Bronchial epithelial cell (primary cell): ENCODE results near the gene CDH7. TPM values are rescaled to one million over a fixed set of nuclear protein-coding genes. Genes with fewer than 3 reads are reported as not detected.

Experiments
- DNase-seq: peaks from one replicate; pipeline ENCODE4 v3.0.0-alpha.2; 2010; ENCODE audit warnings: low read depth
- FAIRE-seq: peaks from 2 replicates; lab custom pipeline; 2011; peaks lifted over from hg19 to GRCh38; lab: Jason Lieb, UNC
- H3K27me3 ChIP-seq: 2 replicates; pipeline ENCODE4 v1.5.1; 2011; ENCODE audit warnings: low read length; ENCODE audit not compliant: control insufficient read depth, insufficient read depth
- H3K36me3 ChIP-seq: 2 replicates; pipeline ENCODE4 v1.5.1; 2011; ENCODE audit warnings: low read length; ENCODE audit not compliant: control insufficient read depth, insufficient read depth
- H3K4me3 ChIP-seq: 2 replicates; pipeline ENCODE4 v1.5.1; 2011; ENCODE audit warnings: mild to moderate bottlenecking, low read depth, low read length, control low read depth
- CTCF ChIP-seq: IDR thresholded peaks from 2 replicates; pipeline ENCODE4 v1.5.1; 2011; ENCODE audit warnings: mild to moderate bottlenecking, moderate library complexity, low read length, control low read depth, inconsistent platforms; ENCODE audit not compliant: insufficient read depth, severe bottlenecking
- total RNA-seq: library from RNA; depleted of rRNA; stranded (reverse); fragments of >200 nt; gene quantifications from 2 replicates; pipeline ENCODE4 v1.2.1, GENCODE V29; 2014

Gene CDH7
- total RNA-seq: not detected in 2 replicates

GRCh38 chr18:65750389-65751154 lies at the start of gene CDH7:
Gene CDH7 (plus strand): TSS chr18:65751012. CDS start chr18:65762843, 11,831 bp downstream.
- FAIRE-seq: no peak
- Histone ChIP-seq H3K36me3 (no peaks in the 10 kb centered on the region), H3K4me3 (peak within 1 kb of the TSS; percentile 27), H3K27me3 (peaks cover 10% of the 10 kb centered on the region)
- no peak for DNase-seq
- TF ChIP-seq CTCF: no peak

- no peak for DNase-seq
- Histone ChIP-seq H3K27me3 (no peaks in the 10 kb centered on the region), H3K36me3 (no peaks in the 10 kb centered on the region), H3K4me3 (no peak overlapping the region)
- FAIRE-seq: no peak
- no peak for TF ChIP-seq CTCF
These were observed 46.8 kb upstream of the CDH7 start for GRCh38 chr18:65704046-65704445.

- Histone ChIP-seq H3K27me3 (no peaks in the 10 kb centered on the region), H3K4me3 (no peak overlapping the region), H3K36me3 (no peaks in the 10 kb centered on the region)
- no peak for FAIRE-seq
- DNase-seq: no peak
- TF ChIP-seq CTCF: no peak
These were observed 44.2 kb upstream of the CDH7 start for GRCh38 chr18:65706646-65707045.

- TF ChIP-seq CTCF: no peak
- Histone ChIP-seq H3K27me3 (no peaks in the 10 kb centered on the region), H3K36me3 (no peaks in the 10 kb centered on the region), H3K4me3 (no peak overlapping the region)
- FAIRE-seq (no peak), DNase-seq (no peak)
These were observed 39.3 kb upstream of the CDH7 start for GRCh38 chr18:65711493-65711892.

- no peak for TF ChIP-seq CTCF
- DNase-seq (no peak), FAIRE-seq (no peak)
- Histone ChIP-seq H3K27me3 (no peaks in the 10 kb centered on the region), H3K36me3 (no peaks in the 10 kb centered on the region), H3K4me3 (no peak overlapping the region)
These were observed 29.2 kb upstream of the CDH7 start for GRCh38 chr18:65721619-65722018.
